ENCODE data around the gene CPED1. TPM values are rescaled to one million over a fixed set of nuclear protein-coding genes. Genes with fewer than 3 reads are reported as not detected.

CPED1 gene
- total RNA-seq, 1 experiment from 2014 or later, result 0.39 TPM

DNA sequence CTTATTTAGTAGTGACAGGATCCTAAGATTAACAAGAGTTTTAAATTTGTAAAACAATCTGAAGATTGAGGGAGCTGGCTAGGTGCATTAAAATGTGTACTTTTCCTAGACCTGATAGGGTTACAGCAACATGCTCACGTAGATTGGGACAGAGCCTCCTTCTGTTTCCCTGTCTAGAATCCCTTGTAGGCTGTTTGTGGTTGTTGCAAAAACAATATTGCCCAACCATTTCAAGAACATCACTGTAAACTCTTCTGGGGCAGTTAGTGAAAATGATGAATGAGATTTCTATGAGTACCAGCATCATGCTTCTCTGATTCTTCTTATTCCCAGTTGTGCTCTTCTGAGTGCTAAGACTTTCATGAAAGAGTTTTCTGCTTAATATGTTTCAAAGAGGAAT is 14.7 kb upstream of the CPED1 start:
- ChIA-PET CTCF (no interaction called here), POLR2A (no interaction called here)
- in situ Hi-C loops (cut with HindIII; ENCODE audit: low pct_unique_long_range_greater_than_20kb, low sequenced_read_pairs), result no loop called here
- TF ChIP-seq TCF7L2 (IDR thresholded peaks at IDR 0.05; ENCODE audit: low read depth, low read length), result no peak
- BruUV-seq (replicated peaks), result no TSS peak
- intact Hi-C loops (cut with micrococcal nuclease; ENCODE audit: unreplicated experiment), result no loop called here
- Histone ChIP-seq H3K36me3 (ENCODE audit: control insufficient read depth, insufficient read depth, low read length) (peaks cover 40% of the 10 kb centered on the region), H3K9me3 (ENCODE audit: control insufficient read depth, insufficient read depth, low read depth, low read length) (no peaks in the 10 kb centered on the region), H3K4me3 (ENCODE audit: low read depth in 2 of 2, low read length in 2 of 2) (no peak overlapping the region), H3K27me3 (ENCODE audit: control insufficient read depth, insufficient read depth, low read length) (no peaks in the 10 kb centered on the region), H3K4me1 (ENCODE audit: control insufficient read depth, insufficient read depth, low read length) (no peaks in the 10 kb centered on the region), H3K27ac (ENCODE audit: low read length) (no peak overlapping the region)
- no peak for ATAC-seq
- no peak for DNase-seq (ENCODE audit: low read depth, low spot score)

- Histone ChIP-seq H3K4me3 (ENCODE audit: low read depth in 2 of 2, low read length in 2 of 2) (no peak overlapping the region), H3K4me1 (ENCODE audit: control insufficient read depth, insufficient read depth, low read length) (no peaks in the 10 kb centered on the region), H3K36me3 (ENCODE audit: control insufficient read depth, insufficient read depth, low read length) (peaks cover 5% of the 10 kb centered on the region), H3K27me3 (ENCODE audit: control insufficient read depth, insufficient read depth, low read length) (no peaks in the 10 kb centered on the region), H3K27ac (ENCODE audit: low read length) (no peak overlapping the region), H3K9me3 (ENCODE audit: control insufficient read depth, insufficient read depth, low read depth, low read length) (no peaks in the 10 kb centered on the region)
- ATAC-seq, result no peak
- intact Hi-C loops (cut with micrococcal nuclease; ENCODE audit: unreplicated experiment) (no loop called here), in situ Hi-C loops (cut with HindIII; ENCODE audit: low pct_unique_long_range_greater_than_20kb, low sequenced_read_pairs) (no loop called here)
- BruUV-seq (replicated peaks), result no TSS peak
- POLR2A ChIA-PET, result no interaction called here
- no peak for TF ChIP-seq POLR2AphosphoS5 (IDR thresholded peaks at IDR 0.05; ENCODE audit: low read depth, low read length)
- DNase-seq (ENCODE audit: low read depth, low spot score), result no peak
- CTCF ChIA-PET, result no interaction called here
These were observed 8.6 kb upstream of the CPED1 start for GRCh38 chr7:120979765-120980499.

- TF ChIP-seq TCF7L2 (IDR thresholded peaks at IDR 0.05; ENCODE audit: low read depth, low read length) (no peak), SIN3A (IDR thresholded peaks at IDR 0.05; ENCODE audit: borderline replicate concordance, insufficient read depth, low read depth, low read length) (no peak)
- TF ChIP-seq, protein P1, sequence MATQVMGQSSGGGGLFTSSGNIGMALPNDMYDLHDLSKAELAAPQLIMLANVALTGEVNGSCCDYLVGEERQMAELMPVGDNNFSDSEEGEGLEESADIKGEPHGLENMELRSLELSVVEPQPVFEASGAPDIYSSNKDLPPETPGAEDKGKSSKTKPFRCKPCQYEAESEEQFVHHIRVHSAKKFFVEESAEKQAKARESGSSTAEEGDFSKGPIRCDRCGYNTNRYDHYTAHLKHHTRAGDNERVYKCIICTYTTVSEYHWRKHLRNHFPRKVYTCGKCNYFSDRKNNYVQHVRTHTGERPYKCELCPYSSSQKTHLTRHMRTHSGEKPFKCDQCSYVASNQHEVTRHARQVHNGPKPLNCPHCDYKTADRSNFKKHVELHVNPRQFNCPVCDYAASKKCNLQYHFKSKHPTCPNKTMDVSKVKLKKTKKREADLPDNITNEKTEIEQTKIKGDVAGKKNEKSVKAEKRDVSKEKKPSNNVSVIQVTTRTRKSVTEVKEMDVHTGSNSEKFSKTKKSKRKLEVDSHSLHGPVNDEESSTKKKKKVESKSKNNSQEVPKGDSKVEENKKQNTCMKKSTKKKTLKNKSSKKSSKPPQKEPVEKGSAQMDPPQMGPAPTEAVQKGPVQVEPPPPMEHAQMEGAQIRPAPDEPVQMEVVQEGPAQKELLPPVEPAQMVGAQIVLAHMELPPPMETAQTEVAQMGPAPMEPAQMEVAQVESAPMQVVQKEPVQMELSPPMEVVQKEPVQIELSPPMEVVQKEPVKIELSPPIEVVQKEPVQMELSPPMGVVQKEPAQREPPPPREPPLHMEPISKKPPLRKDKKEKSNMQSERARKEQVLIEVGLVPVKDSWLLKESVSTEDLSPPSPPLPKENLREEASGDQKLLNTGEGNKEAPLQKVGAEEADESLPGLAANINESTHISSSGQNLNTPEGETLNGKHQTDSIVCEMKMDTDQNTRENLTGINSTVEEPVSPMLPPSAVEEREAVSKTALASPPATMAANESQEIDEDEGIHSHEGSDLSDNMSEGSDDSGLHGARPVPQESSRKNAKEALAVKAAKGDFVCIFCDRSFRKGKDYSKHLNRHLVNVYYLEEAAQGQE (IDR thresholded peaks at IDR 0.05; ENCODE audit: insufficient read depth in 1 of 2, low read depth in 2 of 2, low read length in 1 of 2), result no peak
- Histone ChIP-seq H3K36me3 (ENCODE audit: control insufficient read depth, insufficient read depth, low read length) (0 out of 2 replicates have a peak, but pooled peaks cover 2% of the 10 kb centered on the region), H3K4me3 (ENCODE audit: low read depth in 2 of 2, low read length in 2 of 2) (no peak overlapping the region), H3K27me3 (ENCODE audit: control insufficient read depth, insufficient read depth, low read length) (no peaks in the 10 kb centered on the region), H3K4me1 (ENCODE audit: control insufficient read depth, insufficient read depth, low read length) (no peaks in the 10 kb centered on the region), H3K9me3 (ENCODE audit: control insufficient read depth, insufficient read depth, low read depth, low read length) (no peaks in the 10 kb centered on the region), H3K27ac (ENCODE audit: low read length) (no peak overlapping the region)
- no peak for ATAC-seq
- in situ Hi-C loops (cut with HindIII; ENCODE audit: low pct_unique_long_range_greater_than_20kb, low sequenced_read_pairs), result no loop called here
- ChIA-PET POLR2A (no interaction called here), CTCF (no interaction called here)
- no TSS peak for BruUV-seq (replicated peaks)
- no peak for DNase-seq (ENCODE audit: low read depth, low spot score)
- intact Hi-C loops (cut with micrococcal nuclease; ENCODE audit: unreplicated experiment), result no loop called here
These were observed 7.4 kb upstream of the CPED1 start for GRCh38 chr7:120981117-120981516.
